ENCODE results near the gene ZDHHC9.

The ZDHHC9 gene

GRCh38 chrX:129786210-129786651 is 57.5 kb downstream of the ZDHHC9 start:
- DNase-seq (ENCODE audit: low read depth, low spot score): no peak

GRCh38 chrX:129785160-129785947 is 58.3 kb downstream of the ZDHHC9 start:
- no peak for DNase-seq (ENCODE audit: low read depth, low spot score)

GRCh38 chrX:129784371-129784770 is 59.3 kb downstream of the ZDHHC9 start:
- no peak for DNase-seq (ENCODE audit: low read depth, low spot score)

GRCh38 chrX:129783291-129783713 is 60.4 kb downstream of the ZDHHC9 start:
- DNase-seq (ENCODE audit: low read depth, low spot score): no peak

- DNase-seq (ENCODE audit: low read depth, low spot score): no peak
Measured at GRCh38 chrX:129782706-129783105, 61.0 kb downstream of the ZDHHC9 start.

GRCh38 chrX:129781680-129782495 is 61.8 kb downstream of the ZDHHC9 start:
- no peak for DNase-seq (ENCODE audit: low read depth, low spot score)

- no peak for DNase-seq (ENCODE audit: low read depth, low spot score)
Measured at GRCh38 chrX:129781134-129781672, 62.5 kb downstream of the ZDHHC9 start.

GRCh38 chrX:129780441-129781105 is 63.1 kb downstream of the ZDHHC9 start:
- DNase-seq (ENCODE audit: low read depth, low spot score): no peak

- DNase-seq (ENCODE audit: low read depth, low spot score): no peak
Measured at GRCh38 chrX:129779747-129780146, 63.9 kb downstream of the ZDHHC9 start, which contains the start of gene SASH3. Gene SASH3 (plus strand): TSS chrX:129779949. CDS start chrX:129780098, 149 bp downstream.

- DNase-seq (ENCODE audit: low read depth, low spot score): no peak
Measured at GRCh38 chrX:129779086-129779672, 64.5 kb downstream of the ZDHHC9 start.

GRCh38 chrX:129777218-129778030 is 66.3 kb downstream of the ZDHHC9 start:
- no peak for DNase-seq (ENCODE audit: low read depth, low spot score)

- DNase-seq (ENCODE audit: low read depth, low spot score): no peak
Measured at GRCh38 chrX:129773649-129774458, 69.8 kb downstream of the ZDHHC9 start.

GRCh38 chrX:129772796-129773431 is 70.8 kb downstream of the ZDHHC9 start:
- DNase-seq (ENCODE audit: low read depth, low spot score): no peak

- DNase-seq (ENCODE audit: low read depth, low spot score): no peak
Measured at GRCh38 chrX:129771266-129771995, 72.3 kb downstream of the ZDHHC9 start.

- DNase-seq (ENCODE audit: low read depth, low spot score): no peak
Measured at GRCh38 chrX:129769467-129770154, 74.1 kb downstream of the ZDHHC9 start.

GRCh38 chrX:129768586-129769466 is 74.9 kb downstream of the ZDHHC9 start:
- no peak for DNase-seq (ENCODE audit: low read depth, low spot score)

- no peak for DNase-seq (ENCODE audit: low read depth, low spot score)
Measured at GRCh38 chrX:129768186-129768585, 75.5 kb downstream of the ZDHHC9 start.

All from brain pericyte (primary cell).